Loucy (cell line): ENCODE measurements around the gene PHPT1.

ENCODE experiments used
- H2AFZ ChIP-seq: fragments of 200-600 bp; sonication (generic); 2 replicates; pipeline ENCODE4 v1.6.0; 2016; ENCODE audit warnings: antibody characterized with exemption, mild to moderate bottlenecking, low read length, moderate library complexity
- H3F3A ChIP-seq: fragments of 200-600 bp; 2 replicates; pipeline ENCODE4 v1.6.0; 2016; ENCODE audit warnings: antibody characterized with exemption, low read depth, mild to moderate bottlenecking
- H3K27me3 ChIP-seq: fragments of 200-600 bp; sonication (generic); 2 replicates; pipeline ENCODE4 v1.6.1; 2014; ENCODE audit warnings: low read length, mild to moderate bottlenecking; ENCODE audit not compliant: insufficient read depth, poor library complexity, severe bottlenecking
- H3K36me3 ChIP-seq: fragments of 200-600 bp; sonication (generic); 2 replicates; pipeline ENCODE4 v1.6.1; 2016; ENCODE audit warnings: low read length; ENCODE audit not compliant: insufficient read depth
- H3K4me1 ChIP-seq: fragments of 200-600 bp; sonication (generic); 2 replicates; pipeline ENCODE4 v1.5.1; 2014; ENCODE audit warnings: low read length, mild to moderate bottlenecking; ENCODE audit not compliant: insufficient read depth, poor library complexity, severe bottlenecking
- H3K4me2 ChIP-seq: fragments of 200-600 bp; sonication (generic); 2 replicates; pipeline ENCODE4 v1.6.0; 2014; ENCODE audit warnings: antibody characterized with exemption, low read length, low read depth, mild to moderate bottlenecking; ENCODE audit not compliant: poor library complexity, severe bottlenecking
- H3K4me3 ChIP-seq: fragments of 200-600 bp; sonication (generic); 2 replicates; pipeline ENCODE4 v1.5.1; 2014; ENCODE audit warnings: low read length, mild to moderate bottlenecking, mixed read lengths; ENCODE audit not compliant: poor library complexity, severe bottlenecking
- H3K79me2 ChIP-seq: fragments of 200-600 bp; sonication (generic); 2 replicates; pipeline ENCODE4 v1.6.1; 2014; ENCODE audit warnings: low read length; ENCODE audit not compliant: insufficient read depth
- H3K9ac ChIP-seq: fragments of 200-600 bp; sonication (generic); 2 replicates; pipeline ENCODE4 v1.6.0; 2014; ENCODE audit warnings: mild to moderate bottlenecking, low read depth, low read length, moderate library complexity; ENCODE audit not compliant: poor library complexity, severe bottlenecking
- H3K9me2 ChIP-seq: fragments of 200-600 bp; sonication (generic); replicated peaks from 2 replicates; pipeline ENCODE4 v1.6.1; 2016; ENCODE audit warnings: low read depth, low read length, mixed read lengths
- H3K9me3 ChIP-seq: fragments of 200-600 bp; sonication (generic); 2 replicates; pipeline ENCODE4 v1.6.1; 2014; ENCODE audit warnings: mild to moderate bottlenecking, antibody characterized with exemption, low read length, low read depth; ENCODE audit not compliant: insufficient read depth
- H4K20me1 ChIP-seq: fragments of 200-600 bp; sonication (generic); 2 replicates; pipeline ENCODE4 v1.6.0; 2014; ENCODE audit warnings: antibody characterized with exemption, low read length, mild to moderate bottlenecking; ENCODE audit not compliant: insufficient read depth, poor library complexity, severe bottlenecking
- EZH2phosphoT487 ChIP-seq: fragments of 200-600 bp; IDR thresholded peaks from 2 replicates; pipeline ENCODE4 v1.6.1; 2018; ENCODE audit warnings: antibody characterized with exemption, mild to moderate bottlenecking, moderate library complexity, borderline replicate concordance
- TF ChIP-seq, protein P1 (sequence below): fragments of 200-600 bp; sonication (generic); conservative IDR thresholded peaks from 2 replicates; pipeline ENCODE4 v1.5.1; 2014; ENCODE audit warnings: mild to moderate bottlenecking, antibody characterized with exemption, low read length

PHPT1 gene

DNA sequence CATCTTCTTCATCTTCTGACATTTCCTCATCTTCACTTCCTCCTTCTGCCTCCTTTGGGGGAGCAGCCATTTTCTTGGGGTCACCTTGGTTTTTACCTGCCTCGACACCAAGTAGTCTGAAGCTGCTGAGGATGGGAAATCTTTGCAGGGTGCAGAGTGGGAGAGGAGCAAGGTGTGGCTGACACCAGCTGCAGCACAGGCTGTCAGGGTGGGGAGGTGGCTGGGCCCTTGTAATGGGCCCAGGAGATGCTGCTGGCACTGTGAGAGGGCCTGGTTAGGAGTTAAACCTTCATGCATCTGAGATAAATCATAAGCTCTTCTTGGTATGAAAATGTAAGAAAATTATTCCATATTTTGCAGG lies 33.8 kb upstream of the PHPT1 start:
- no peaks in the 10 kb centered on the region for H3K9me2 ChIP-seq
- no peak overlapping the region for H2AFZ ChIP-seq
- no peaks in the 10 kb centered on the region for H3K36me3 ChIP-seq
- peaks cover 23% of the 10 kb centered on the region for H3K4me1 ChIP-seq
- H3K79me2 ChIP-seq: peaks cover 40% of the 10 kb centered on the region
- no peak overlapping the region for H3K4me2 ChIP-seq
- H3K4me3 ChIP-seq: no peak overlapping the region
- no peak for TF ChIP-seq EZH2phosphoT487
- TF ChIP-seq, protein P1, sequence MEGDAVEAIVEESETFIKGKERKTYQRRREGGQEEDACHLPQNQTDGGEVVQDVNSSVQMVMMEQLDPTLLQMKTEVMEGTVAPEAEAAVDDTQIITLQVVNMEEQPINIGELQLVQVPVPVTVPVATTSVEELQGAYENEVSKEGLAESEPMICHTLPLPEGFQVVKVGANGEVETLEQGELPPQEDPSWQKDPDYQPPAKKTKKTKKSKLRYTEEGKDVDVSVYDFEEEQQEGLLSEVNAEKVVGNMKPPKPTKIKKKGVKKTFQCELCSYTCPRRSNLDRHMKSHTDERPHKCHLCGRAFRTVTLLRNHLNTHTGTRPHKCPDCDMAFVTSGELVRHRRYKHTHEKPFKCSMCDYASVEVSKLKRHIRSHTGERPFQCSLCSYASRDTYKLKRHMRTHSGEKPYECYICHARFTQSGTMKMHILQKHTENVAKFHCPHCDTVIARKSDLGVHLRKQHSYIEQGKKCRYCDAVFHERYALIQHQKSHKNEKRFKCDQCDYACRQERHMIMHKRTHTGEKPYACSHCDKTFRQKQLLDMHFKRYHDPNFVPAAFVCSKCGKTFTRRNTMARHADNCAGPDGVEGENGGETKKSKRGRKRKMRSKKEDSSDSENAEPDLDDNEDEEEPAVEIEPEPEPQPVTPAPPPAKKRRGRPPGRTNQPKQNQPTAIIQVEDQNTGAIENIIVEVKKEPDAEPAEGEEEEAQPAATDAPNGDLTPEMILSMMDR: no peak
- no peaks in the 10 kb centered on the region for H3K9me3 ChIP-seq
- H3K9ac ChIP-seq: no peak overlapping the region
- peaks cover 12% of the 10 kb centered on the region for H4K20me1 ChIP-seq
- no peaks in the 10 kb centered on the region for H3F3A ChIP-seq
- H3K27me3 ChIP-seq: no peaks in the 10 kb centered on the region

DNA sequence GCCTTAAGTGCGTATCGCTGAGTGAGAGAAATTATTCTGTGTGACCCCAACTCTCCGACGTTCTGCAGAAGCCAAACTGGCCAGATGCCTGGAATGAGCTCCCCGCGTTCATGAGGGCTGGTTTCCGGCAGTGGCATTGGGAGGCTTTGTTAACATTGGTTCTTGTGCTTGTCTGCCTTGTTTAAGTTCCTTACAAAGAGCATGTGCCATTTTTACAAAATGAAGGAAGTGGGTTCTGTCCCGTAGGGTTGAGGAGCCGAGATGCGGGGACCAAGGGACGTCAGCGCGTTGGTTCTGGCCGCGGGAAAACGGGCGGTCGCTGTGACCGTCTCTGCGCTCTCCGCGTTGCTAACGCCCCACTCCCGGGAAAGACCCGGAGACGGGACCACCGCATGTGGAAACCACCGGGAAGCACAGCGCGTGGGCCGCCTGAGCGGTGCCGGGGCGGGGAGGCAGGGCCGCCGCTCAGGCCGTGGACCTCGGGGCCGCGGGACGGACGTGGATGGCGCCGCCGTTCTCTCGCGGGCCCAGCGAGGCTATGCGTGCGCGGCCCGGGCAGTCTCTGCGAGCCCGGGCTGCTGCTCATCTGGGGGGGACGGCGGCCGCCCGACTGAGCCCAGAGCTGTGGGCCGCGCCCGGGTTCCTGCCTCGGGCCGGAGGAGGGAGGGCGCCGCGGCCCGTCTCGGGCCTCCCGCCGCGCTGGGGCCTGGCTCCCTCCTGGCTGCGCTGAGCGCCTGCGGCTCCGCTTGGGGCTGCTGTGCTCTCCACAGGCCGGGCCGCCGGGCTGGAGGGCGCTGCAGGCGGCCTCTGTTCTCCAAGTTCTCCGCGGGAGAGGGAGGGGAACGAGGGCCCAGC lies 28.0 kb upstream of the PHPT1 start:
- TF ChIP-seq, protein P1: no peak
- TF ChIP-seq EZH2phosphoT487: no peak
- no peaks in the 10 kb centered on the region for H3K9me2 ChIP-seq
- H3K9me3 ChIP-seq: no peaks in the 10 kb centered on the region
- peaks cover 8% of the 10 kb centered on the region; the same call in 1 of the 2 replicates for H3K79me2 ChIP-seq
- no peak overlapping the region for H2AFZ ChIP-seq
- H3K4me3 ChIP-seq: no peak overlapping the region
- H4K20me1 ChIP-seq: no peaks in the 10 kb centered on the region
- H3K4me2 ChIP-seq: no peak overlapping the region
- no peak overlapping the region for H3K9ac ChIP-seq
- no peaks in the 10 kb centered on the region for H3K27me3 ChIP-seq
- H3F3A ChIP-seq: no peaks in the 10 kb centered on the region
- no peaks in the 10 kb centered on the region for H3K4me1 ChIP-seq
- H3K36me3 ChIP-seq: peaks cover 16% of the 10 kb centered on the region; the same call in 1 of the 2 replicates

DNA sequence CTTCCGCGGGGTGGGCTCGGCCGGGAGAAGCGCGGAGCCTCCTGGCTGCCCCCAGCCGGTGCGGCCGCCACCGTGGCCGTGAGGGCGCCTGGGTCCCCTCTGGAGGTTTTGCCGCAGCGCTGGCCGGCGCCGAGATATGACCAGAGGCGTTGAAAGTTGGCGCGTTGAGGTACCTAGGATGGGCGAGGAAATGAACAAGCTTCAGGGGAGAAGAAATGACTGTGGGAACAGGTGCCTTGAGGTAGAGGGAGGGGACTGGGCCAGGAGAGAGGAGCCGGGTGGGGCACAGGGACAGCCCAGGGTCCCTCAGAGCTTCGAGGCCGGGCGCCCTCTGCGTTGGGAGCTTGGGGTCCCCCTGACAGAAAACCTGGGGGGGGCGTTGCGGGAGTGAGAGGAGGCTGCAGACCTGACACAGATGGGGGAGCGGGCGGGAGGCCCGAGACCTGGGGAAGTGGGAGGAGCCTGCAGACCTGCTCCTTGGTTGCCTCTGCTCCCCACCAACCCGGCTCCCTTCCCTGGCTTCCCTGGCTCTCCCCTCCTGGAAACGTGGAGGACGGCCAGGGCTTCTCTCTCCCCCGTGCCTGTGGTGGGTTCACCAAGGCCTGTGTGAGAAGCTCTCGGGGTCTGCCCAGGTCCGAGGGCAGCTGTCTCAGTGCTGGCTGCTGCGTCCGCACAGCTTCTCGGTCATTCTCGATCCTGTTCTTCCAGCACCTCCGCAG lies 27.2 kb upstream of the PHPT1 start:
- H3K36me3 ChIP-seq: peaks cover 18% of the 10 kb centered on the region; the same call in 1 of the 2 replicates
- H3K9me2 ChIP-seq: no peaks in the 10 kb centered on the region
- H3K9me3 ChIP-seq: no peaks in the 10 kb centered on the region
- H3K27me3 ChIP-seq: no peaks in the 10 kb centered on the region
- H4K20me1 ChIP-seq: no peaks in the 10 kb centered on the region
- H3K4me2 ChIP-seq: no peak overlapping the region
- H3K4me3 ChIP-seq: no peak overlapping the region
- H3K4me1 ChIP-seq: no peaks in the 10 kb centered on the region
- H2AFZ ChIP-seq: no peak overlapping the region
- no peak for TF ChIP-seq EZH2phosphoT487
- TF ChIP-seq, protein P1: no peak
- no peak overlapping the region for H3K9ac ChIP-seq
- H3K79me2 ChIP-seq: peaks cover 5% of the 10 kb centered on the region; the same call in 1 of the 2 replicates
- no peaks in the 10 kb centered on the region for H3F3A ChIP-seq
